HG03064 (cell line): ENCODE measurements around the gene PCDH1.
A peak's percentile ranks its signal among the peaks of the same experiment; 100 is the strongest.

Experiments
- ATAC-seq: cut with Tn5 transposase; IDR thresholded peaks from one replicate; pipeline ENCODE4 v1.9.1; 2021; ENCODE audit warnings: low read depth; ENCODE audit not compliant: unreplicated experiment

Gene PCDH1

DNA sequence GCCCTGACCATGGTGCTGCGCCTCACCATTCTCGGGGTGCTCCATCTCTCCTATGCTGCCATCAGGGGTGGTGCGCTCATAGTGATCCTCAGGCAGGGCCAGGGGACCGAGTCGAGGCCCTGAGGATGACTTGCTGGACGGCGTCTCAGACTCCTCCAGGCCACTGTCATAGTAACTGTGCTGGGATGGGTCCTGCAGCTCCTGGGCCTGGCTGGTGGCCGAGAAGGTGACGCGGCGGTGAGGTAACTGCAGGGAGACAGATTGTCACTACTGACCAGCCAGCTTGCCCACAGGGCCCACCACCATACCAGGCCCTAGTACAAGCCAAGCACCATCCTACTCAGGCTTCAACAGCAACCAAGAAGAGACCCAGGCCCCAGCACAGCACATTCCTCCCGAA is 21.0 kb downstream of the PCDH1 start:
- no peak for ATAC-seq

DNA sequence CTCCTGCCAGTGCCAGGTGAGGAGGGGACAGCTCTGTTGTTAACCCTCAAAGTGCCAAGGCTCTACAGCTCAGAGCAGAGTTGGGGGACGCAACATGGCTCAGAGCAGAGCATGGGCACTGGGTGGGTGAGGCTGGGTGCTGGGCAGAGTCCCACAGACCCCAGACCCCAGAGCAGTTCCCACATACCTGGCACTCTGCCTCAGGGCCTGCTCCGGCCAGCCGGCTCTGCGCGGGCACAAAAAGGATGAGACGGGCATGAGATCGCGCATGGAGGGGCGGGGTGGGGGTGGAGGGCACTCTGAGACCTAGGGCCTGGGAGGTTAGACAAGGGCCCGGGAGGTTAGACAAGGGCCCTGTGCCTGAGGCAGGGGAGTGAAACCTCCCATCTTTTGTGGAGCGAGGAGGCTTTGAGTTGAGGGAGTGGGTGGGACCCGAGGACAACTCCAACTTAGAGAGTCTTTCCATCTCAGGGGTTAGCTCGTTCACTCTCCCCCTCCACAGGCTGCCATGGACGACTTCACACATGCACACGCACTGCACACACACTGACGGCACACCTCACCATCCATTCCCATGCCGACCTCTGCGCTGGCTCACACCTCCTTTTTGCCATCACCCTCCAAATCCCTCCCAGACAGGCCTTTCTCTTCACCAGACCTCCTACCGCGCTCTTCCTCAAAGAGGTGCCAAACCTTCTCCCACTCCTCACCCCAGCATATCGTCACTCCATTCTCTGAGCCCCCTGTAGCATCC is 22.0 kb downstream of the PCDH1 start:
- ATAC-seq = no peak

DNA sequence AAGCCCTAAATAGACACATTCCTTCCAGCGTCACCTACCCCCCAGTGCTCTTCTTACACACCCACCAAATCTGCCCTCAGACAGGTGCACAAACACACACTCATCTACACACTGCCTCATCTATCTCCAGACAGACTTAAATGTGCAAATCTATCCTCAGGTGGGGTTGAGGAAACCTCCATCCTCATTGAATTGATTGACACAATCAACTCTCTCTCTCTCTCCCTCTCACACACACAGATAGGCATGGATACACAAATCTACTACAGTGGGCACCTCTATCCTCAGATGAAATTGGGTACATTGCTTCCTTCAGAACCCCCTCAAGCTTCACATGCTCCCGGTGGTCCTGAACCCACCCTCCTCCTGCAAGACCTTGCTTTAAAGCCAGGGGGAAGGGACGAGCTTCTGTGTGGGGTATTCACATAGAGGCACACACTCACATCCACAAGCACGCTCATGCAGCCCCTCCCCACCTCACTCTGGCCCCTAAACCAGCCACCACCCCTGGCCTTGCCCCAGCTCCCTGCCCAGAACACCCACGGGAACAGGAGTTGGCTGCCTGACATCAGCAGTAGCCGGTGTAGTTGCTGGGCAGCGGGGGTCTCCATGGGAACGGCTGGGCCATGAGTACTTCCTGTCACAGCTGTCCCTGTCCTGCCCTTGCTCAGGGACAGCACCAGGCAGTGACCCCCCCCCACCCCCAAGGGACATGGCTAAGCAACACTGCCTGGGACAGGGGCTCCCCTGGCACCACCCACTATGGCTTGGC is 22.8 kb downstream of the PCDH1 start:
- ATAC-seq = no peak

DNA sequence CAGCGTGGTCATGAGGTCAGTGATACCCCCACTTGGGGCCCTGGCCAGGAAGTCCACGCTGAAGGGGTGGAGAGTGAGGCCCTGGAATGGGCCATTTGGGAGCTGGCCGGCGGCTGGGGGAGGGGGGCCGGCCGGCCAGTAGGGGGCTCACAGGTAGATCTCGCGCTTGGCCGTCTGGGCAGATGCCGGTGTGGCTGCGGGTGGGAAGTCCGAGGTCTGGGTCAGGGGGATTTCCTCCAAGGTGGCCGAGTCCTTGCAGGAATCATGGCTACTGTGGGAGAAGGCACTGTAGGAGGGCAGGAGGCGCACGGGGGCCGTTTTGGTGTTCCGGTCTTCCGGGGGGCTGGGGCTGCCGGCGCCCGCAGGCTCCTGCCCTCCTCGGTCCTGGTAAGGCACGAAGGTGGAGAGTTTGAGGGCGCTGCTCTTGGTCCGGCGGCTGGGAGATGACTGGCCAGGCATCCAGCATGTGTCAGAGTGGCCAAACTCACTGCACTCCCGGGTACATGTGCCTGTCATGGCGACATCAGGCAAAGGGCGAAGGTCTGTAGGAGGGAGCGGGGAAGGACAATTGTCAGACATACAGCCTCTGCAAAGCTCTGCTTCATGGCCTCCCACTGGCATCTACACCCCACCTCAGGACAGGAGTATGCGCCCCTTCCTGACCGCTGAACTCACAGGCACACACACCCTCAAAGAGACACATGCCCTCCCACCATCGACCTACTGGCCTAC is 24.1 kb downstream of the PCDH1 start:
- ATAC-seq = no peak

DNA sequence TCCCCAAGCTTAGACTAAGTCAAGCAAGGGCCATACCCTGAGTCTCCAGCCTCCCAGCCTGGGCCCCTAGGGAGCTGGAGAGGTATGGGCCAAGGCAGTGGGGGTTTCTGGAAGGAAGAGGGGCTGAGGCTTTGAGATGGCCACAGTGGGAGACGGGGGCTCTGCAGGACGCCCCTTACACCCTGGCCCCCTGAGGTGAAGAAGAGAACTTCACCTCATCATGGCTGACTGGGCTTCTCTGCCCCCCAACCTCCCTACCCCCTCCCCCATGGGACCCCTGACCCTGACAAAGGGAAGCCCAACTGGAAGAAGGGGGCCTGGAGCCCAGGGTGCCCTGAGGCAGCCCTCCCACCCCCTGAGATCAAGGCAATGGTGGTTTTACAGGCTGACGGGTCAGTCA is 25.8 kb downstream of the PCDH1 start:
- ATAC-seq = no peak

DNA sequence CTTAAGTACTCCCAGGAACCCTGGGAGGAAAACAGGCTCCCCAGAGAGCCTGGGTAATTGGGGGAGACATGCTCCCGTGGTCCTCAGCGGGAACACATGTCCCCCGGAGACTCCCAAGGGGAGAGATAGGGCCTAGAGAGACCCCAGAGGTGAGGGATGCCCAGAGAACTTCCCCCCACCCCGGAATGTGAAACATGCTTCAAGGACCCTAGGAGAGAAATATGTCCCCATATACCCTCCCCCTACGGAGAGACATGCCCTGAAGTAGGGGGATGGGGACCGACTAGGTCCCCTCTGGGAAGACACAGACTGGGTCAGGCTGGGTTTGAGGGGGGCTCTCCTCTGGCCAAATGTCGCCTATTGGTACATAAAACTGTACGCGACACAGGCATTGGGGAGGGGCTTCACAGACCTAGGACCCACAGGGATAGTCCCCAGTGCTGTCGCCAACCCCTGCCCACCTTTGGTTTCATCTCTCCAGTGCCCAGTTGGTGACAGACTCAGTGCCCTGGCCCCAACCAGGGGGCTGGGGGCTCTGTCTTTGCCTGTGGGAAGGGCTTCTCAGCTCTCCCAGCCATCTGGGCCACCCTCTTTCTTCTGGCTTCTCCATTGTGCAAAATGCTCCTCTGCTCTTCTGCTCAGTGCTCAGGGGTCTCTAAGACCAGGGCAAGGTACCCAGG is 26.9 kb downstream of the PCDH1 start:
- no peak for ATAC-seq

DNA sequence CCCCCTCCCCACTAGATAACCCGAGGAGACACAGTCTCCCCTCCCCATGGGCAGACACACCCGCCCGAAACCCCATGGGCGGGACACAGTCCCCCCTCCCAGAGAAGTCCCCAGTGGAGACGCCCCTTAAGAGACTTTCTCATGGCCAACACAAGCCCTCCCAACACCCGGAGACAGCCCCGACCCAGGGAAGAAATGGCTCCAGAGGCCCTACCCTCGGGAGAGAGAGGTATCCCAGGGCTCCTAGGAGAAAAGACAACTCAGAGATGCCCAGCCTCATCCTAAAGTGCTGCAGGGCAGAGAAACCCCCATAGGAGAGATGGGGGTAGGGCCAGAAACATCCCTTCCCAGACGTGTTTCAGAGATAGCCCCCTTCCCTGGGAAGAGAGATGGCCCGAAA is 27.4 kb downstream of the PCDH1 start:
- ATAC-seq = no peak

DNA sequence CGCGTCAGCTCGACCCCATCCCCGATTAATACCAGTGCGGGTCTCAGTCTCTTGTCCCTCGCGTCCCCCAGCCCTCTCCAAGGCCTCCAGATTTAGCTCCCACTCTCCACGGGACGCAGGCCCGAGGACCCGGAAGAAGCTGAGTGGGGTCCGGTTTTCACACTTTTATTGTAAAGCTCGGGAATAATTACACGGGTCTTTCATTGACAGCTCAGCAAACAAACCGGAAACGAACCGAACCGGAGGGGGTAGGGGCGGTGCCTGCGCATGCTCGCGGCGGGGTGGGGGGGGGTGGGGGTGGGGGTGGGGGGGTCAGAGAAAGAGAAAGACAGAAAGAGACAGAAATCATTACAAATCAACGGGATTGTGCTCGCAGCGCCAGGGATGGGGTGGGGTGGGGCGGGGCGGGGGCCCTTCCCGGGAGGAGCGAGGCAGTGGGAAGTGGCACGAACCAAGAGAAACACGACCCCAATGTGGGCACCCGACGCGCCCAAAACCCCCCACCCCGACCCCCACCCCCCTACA is 27.9 kb downstream of the PCDH1 start:
- ATAC-seq = no peak

DNA sequence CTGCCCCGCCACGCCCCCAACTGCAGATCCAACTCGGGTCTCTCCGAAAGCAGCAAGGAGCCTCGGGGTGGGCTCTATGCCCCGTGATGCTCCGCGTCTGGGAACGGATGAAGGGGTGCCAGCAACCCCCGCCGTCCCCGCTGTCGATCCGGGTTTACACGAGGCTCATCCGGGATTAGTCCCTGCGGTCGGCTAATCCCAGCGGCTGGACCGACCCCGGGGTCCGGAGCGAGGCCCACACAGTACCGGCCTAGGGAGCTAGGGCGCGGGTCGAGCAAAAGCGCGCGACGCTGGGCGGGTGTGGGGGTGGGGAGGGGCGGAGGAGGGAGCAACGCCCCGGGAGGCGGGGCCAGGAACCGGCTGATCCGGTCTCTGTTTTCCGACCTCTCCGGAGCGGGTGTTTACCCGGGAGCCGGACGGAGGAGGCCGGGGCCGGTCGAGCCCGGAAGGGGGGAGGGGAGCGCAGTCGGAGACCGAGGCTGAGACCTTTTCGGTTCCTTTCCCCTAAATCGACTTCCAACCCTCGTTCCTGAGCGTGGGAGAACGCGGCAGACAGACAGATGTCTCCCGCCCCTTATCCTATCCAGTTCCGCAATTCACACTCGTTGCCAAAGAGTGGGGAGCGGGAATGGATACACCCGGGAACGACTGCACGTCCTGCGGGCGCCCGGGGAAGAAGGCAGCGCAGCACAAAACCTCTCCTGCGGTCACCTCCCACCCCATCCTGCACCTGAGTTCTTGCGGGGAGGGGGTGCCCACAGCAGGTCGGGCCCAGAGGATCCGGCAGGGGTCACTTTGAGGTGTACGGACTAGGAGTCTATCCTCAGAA is 28.6 kb downstream of the PCDH1 start:
- peak; percentile 70 for ATAC-seq

DNA sequence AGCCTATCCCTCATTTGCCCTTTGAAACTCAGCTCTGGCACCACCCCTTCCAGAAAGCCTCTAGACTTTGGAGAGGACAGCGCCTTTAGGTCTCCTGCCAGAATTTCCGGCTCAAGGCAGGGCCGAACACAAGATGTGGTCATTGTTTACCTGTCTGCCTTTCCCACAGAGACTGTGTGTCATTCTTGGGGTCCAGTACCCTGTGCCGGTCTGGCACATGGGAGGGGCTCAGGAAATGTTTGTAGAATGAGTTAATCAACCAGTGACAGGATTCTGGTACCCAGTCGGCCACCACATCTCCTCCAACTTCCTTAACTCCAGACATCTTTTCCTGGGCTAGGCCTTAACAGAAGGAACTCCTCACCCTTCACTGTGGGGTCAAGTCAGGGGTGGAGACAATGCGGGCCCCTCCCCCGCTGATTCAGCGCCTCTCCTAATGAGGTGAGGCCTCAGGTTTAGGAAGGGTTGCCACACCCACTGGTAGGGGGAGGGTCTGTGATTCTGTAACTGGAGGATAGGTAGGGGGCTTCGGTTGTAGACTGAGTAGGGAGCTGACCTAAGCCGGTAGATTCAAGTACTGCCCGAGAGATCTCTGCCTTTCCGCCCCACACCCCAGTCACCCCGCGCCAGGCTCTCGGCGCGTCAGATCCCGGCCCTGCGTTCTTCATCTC is 29.3 kb downstream of the PCDH1 start:
- ATAC-seq = peak; percentile 25

DNA sequence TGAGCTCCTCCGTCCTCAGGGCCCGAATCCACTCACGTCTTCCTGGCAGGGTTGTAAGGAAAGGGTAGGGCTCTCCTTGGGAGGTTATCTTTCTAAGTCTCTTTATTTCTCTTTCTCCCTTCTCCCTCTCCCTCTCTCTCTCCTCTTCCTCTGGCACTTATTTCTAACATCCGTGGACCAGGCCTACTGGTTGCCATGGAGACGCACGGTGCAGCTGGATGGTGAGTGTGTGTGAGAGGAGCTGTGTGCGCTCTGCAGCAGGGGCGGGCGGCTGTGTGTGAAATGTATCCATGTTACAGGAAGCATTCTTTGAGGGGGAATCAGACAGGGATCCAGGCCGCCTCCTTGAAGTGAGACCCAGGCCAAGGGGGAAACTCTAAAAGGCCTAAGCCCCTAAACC is 32.2 kb downstream of the PCDH1 start:
- no peak for ATAC-seq

DNA sequence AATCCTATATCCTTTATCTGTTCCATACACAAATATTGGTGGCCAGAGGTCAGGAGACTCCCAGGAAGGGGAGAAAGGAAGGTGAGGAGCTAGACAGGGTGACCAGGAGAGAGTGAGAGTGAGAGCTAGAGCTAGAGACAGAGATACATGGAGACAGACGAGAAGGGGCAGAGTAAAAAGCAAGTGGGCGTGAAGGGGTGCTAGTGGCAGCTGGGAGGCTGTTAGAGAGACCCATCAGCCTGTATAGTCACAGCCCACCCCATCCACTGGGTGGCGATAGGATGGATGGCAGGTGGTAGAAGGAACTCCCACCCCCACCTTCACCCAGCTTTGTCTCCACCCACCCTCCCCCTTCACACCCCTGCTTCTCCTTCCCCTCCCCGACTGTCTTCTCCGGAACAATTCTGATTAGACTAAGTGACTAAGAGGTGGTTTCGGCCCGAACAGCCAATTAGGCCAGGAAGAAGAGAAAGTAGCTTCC is 32.8 kb downstream of the PCDH1 start:
- no peak for ATAC-seq

DNA sequence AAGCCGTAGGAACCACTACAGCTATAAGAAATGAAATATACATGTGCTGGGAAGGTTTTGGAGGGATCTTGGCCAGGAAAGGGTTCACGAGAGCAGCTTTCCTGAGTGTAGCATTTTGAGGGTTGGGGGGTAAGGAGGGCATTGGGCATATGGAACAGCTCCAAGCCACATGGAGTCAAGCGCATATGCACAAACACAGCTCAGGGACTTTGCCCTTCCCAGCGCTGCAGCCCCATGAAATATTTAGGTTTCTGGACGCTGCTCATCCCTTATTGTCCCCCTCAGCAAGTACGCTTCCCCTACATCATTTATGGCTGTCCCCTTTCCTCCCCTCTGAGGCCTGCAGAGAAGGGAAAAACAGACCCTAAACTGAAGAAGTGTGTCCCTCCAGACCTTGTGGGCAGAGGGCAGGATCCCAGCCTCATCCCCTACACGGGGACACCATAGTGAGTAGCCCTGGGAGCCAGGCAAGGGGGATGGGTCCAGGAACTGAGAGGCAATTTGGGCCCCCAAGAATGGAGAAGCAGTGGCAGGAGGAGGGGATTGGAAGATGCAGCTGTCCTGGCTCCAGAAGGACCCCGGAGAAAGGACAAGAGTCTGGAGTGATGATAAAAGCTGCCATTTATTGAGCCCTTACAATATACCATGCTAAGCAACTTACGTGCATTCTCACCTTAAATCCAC is 33.7 kb downstream of the PCDH1 start:
- ATAC-seq = no peak

DNA sequence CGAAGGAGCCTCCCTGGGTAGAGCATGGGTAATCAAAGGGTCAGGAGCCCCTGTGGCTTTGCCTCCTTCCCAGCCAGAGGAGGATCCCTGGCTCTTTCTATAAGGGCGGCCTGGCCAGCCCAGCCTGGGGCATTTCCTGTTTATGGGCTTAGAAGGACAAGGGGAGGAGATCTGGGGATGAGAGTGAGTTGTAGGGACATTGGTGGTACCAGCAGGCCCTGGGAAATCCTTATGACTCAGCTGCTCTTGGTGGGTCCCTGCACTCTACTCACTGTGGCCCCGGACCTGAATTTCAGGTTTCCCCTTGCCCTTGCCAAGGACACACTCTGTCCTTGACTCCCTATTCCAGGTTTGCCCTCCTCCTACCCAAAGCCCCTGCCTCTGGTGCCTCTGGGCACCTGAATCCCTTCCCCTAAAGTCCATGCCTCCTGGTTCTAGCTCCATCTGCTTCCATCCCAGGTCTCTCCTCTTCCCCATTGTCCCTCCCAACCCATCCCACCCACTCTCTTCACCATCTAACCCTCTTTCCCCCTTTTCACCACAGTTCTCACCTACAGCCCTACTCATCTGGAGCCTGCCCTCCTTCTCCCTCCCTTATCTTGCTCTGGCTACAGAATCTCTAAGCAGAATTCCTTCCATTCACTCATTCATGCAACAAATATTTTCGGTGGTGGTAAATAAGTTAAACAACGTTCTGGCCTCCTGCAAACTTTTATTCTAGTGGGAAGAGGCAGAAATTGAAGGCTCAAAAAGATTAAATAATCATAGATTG is 34.9 kb downstream of the PCDH1 start:
- ATAC-seq = no peak

DNA sequence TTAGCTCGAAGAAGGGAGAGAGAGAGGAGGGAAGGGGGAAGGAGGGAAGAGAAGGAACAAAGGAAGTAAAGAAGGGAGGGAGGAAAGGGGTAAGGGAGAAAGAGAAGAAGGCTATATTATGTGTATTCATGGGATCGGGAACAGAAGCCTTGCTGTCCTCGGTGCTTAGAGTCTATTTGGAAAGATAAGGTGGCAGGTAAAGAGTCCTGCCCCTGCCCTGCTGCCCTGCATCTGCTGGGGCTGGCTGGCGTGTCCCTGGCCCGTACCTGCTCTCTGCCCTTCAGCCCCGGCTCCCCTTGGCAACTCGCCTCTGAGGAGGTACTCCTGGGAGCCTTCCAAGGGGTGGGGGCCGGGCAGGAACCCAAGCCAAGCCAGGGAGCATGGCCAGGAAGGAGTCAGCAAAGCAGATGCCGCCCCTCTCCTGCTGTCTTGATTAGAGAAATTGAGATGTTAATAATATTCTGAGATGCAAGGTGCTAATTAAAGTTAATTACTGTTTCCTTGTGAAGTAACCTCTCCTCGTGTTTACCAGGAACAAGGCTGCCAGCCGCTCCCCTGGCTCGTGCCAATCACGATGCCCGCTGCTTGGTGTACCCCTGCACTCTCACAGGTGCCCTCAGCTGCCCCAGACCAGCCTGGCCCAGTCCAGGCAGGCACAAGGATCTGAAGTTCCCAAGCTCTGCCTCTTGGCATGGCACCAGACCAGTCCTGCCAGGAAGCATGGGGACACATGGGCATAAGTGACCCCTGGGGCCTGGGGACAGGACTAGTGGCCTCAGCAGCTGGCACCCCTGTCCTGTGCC is 36.6 kb downstream of the PCDH1 start:
- no peak for ATAC-seq

DNA sequence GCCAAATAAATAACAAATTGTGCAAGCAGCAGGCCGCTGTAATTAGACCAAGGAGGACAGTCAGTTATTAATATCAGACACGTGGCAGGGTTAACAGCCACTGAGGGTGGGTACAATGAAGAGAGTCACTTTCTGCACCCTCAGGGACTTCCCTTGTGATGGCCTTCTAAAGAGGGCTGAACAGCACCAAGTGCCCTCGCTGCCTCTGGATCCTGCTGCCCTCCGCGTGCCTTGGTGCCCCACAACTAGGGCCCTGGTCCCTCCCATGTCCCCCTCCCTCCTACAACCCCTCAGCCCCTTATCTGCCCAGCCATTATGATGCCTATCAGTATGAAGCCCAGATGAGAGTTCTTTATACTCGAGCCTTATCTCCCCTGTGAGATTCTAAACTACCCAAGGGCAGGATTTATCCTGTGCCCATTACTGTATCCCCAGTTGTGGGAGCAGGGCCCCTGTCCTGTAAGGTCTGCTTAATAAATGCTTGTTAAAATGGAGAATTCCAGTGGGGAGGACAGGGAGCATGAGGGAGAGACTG is 37.3 kb downstream of the PCDH1 start:
- ATAC-seq = no peak
